ENCODE measurements around the gene SOX3.

The SOX3 gene

GRCh38 chrX:140504371-140505324 is at the start of gene SOX3:
Gene SOX3 (minus strand): TSS chrX:140505069. CDS start chrX:140505060, 9 bp downstream.
- DNase-seq: no peak

- DNase-seq: no peak
Measured at GRCh38 chrX:140548985-140549384, 44.1 kb upstream of the SOX3 start.

- no peak for DNase-seq
Measured at GRCh38 chrX:140526171-140526570, 21.3 kb upstream of the SOX3 start.

- no peak for DNase-seq
Measured at GRCh38 chrX:140525448-140525847, 20.6 kb upstream of the SOX3 start.

GRCh38 chrX:140524556-140524955 is 19.7 kb upstream of the SOX3 start:
- no peak for DNase-seq

- no peak for DNase-seq
Measured at GRCh38 chrX:140521393-140521792, 16.5 kb upstream of the SOX3 start.

GRCh38 chrX:140514554-140514953 is 9.7 kb upstream of the SOX3 start:
- DNase-seq: no peak

- no peak for DNase-seq
Measured at GRCh38 chrX:140510895-140511295, 6.0 kb upstream of the SOX3 start.

GRCh38 chrX:140510306-140510676 is 5.4 kb upstream of the SOX3 start:
- no peak for DNase-seq

GRCh38 chrX:140509468-140510305 is 4.8 kb upstream of the SOX3 start:
- no peak for DNase-seq

- no peak for DNase-seq
Measured at GRCh38 chrX:140508958-140509357, 4.1 kb upstream of the SOX3 start.

GRCh38 chrX:140507982-140508305 is 3.1 kb upstream of the SOX3 start:
- DNase-seq: no peak

GRCh38 chrX:140507223-140507981 is 2.5 kb upstream of the SOX3 start:
- no peak for DNase-seq

- no peak for DNase-seq
Measured at GRCh38 chrX:140505421-140506337, 810 bp upstream of the SOX3 start.

- DNase-seq: no peak
Measured at GRCh38 chrX:140503714-140504351, 1.0 kb downstream of the SOX3 start.

- DNase-seq: no peak
Measured at GRCh38 chrX:140503238-140503601, 1.6 kb downstream of the SOX3 start.

GRCh38 chrX:140502491-140503237 is 2.2 kb downstream of the SOX3 start:
- no peak for DNase-seq

GRCh38 chrX:140501940-140502468 is 2.9 kb downstream of the SOX3 start:
- DNase-seq: no peak

GRCh38 chrX:140501321-140501720 is 3.5 kb downstream of the SOX3 start:
- DNase-seq: no peak

- DNase-seq: no peak
Measured at GRCh38 chrX:140500441-140500840, 4.4 kb downstream of the SOX3 start.

GRCh38 chrX:140495739-140496138 is 9.1 kb downstream of the SOX3 start:
- DNase-seq: no peak
